WERI-Rb-1 (cell line): ENCODE measurements around the gene HYAL3.

Source experiments
- DNase-seq: peaks from one replicate; pipeline ENCODE4 v3.0.0-alpha.2; 2020
- H3K27ac ChIP-seq: fragments of 250-450 bp; sonication (Bioruptor Pico); 2 replicates; pipeline ENCODE4 v1.5.1; 2020; ENCODE audit warnings: mild to moderate bottlenecking, moderate library complexity
- H3K27me3 ChIP-seq: fragments of 250-450 bp; sonication (Bioruptor Pico); 2 replicates; pipeline ENCODE4 v1.5.1; 2021; ENCODE audit warnings: mild to moderate bottlenecking, low read depth, moderate library complexity; ENCODE audit not compliant: insufficient read depth, severe bottlenecking
- H3K36me3 ChIP-seq: fragments of 250-450 bp; sonication (Bioruptor Pico); 2 replicates; pipeline ENCODE4 v1.5.1; 2020; ENCODE audit warnings: mild to moderate bottlenecking, moderate library complexity
- H3K4me3 ChIP-seq: 2 replicates; pipeline ENCODE4 v1.5.1; 2011; ENCODE audit warnings: low read depth, mild to moderate bottlenecking, control low read depth, low read length
- H3K9me3 ChIP-seq: fragments of 250-450 bp; sonication (Bioruptor Pico); 2 replicates; pipeline ENCODE4 v1.5.1; 2021; ENCODE audit warnings: mild to moderate bottlenecking, moderate library complexity; ENCODE audit not compliant: severe bottlenecking
- CTCF ChIP-seq: IDR thresholded peaks from 2 replicates; pipeline ENCODE4 v1.5.1; 2011; ENCODE audit warnings: low read depth, mild to moderate bottlenecking, control low read depth, inconsistent platforms, low read length

The HYAL3 gene

GRCh38 chr3:50268276-50268675, 30.9 kb downstream of the HYAL3 start:
- no peak overlapping the region for H3K4me3 ChIP-seq
- TF ChIP-seq CTCF = no peak
- H3K27ac ChIP-seq = no peak overlapping the region
- H3K27me3 ChIP-seq = peaks cover 4% of the 10 kb centered on the region
- H3K9me3 ChIP-seq = no peaks in the 10 kb centered on the region
- no peak for DNase-seq
- no peaks in the 10 kb centered on the region for H3K36me3 ChIP-seq

- Histone ChIP-seq H3K9me3 (no peaks in the 10 kb centered on the region), H3K4me3 (peak overlapping the region; percentile 26), H3K27me3 (no peaks in the 10 kb centered on the region), H3K27ac (peak overlapping the region; percentile 42), H3K36me3 (no peaks in the 10 kb centered on the region; the same call in 1 of the 2 replicates)
- peak; percentile 63 for DNase-seq
- no peak for TF ChIP-seq CTCF
These were observed 31.8 kb downstream of the HYAL3 start for GRCh38 chr3:50267280-50267913.

- TF ChIP-seq CTCF = no peak
- Histone ChIP-seq H3K4me3 (peak overlapping the region; percentile 26; the same call in 1 of the 2 replicates), H3K36me3 (no peaks in the 10 kb centered on the region; the same call in 1 of the 2 replicates), H3K9me3 (no peaks in the 10 kb centered on the region), H3K27me3 (no peaks in the 10 kb centered on the region), H3K27ac (peak overlapping the region; percentile 42)
- no peak for DNase-seq
These were observed 32.4 kb downstream of the HYAL3 start for GRCh38 chr3:50266836-50267235.

GRCh38 chr3:50266017-50266416, 33.2 kb downstream of the HYAL3 start:
- H3K27me3 ChIP-seq = no peaks in the 10 kb centered on the region
- H3K27ac ChIP-seq = no peak overlapping the region
- H3K36me3 ChIP-seq = no peaks in the 10 kb centered on the region; the same call in 1 of the 2 replicates
- H3K4me3 ChIP-seq = no peak overlapping the region
- no peak for TF ChIP-seq CTCF
- no peaks in the 10 kb centered on the region for H3K9me3 ChIP-seq
- no peak for DNase-seq

GRCh38 chr3:50265571-50265970, 33.6 kb downstream of the HYAL3 start:
- no peaks in the 10 kb centered on the region for H3K27me3 ChIP-seq
- no peak for TF ChIP-seq CTCF
- no peak overlapping the region for H3K4me3 ChIP-seq
- H3K36me3 ChIP-seq = no peaks in the 10 kb centered on the region; the same call in 1 of the 2 replicates
- DNase-seq = no peak
- no peak overlapping the region for H3K27ac ChIP-seq
- H3K9me3 ChIP-seq = no peaks in the 10 kb centered on the region
